HEK293T (cell line): ENCODE results near the gene CYP46A1.
A peak's percentile ranks its signal among the peaks of the same experiment; 100 is the strongest.

Experiments
- CTCF ChIA-PET: fragments of 350-600 bp; formaldehyde crosslinking; extraction: SDS; loops from one replicate; lab custom pipeline; 2021; ENCODE audit warnings: antibody characterized with exemption, inconsistent platforms; lab: Yijun Ruan, JAX
- POLR2A ChIA-PET: fragments of 350-600 bp; formaldehyde crosslinking; extraction: SDS; loops from one replicate; lab custom pipeline; 2020; ENCODE audit warnings: antibody characterized with exemption, inconsistent platforms; lab: Yijun Ruan, JAX
- DNase-seq: peaks from one replicate; pipeline ENCODE4 v3.0.0; 2012; ENCODE audit warnings: mixed read lengths; ENCODE audit errors: extremely low spot score
- ARNT ChIP-seq: fragments of 450-650 bp; IDR thresholded peaks from 2 replicates; pipeline ENCODE4 v1.6.1; 2017; ENCODE audit warnings: mild to moderate bottlenecking
- BHLHE40 ChIP-seq: fragments of 450-650 bp; IDR thresholded peaks from 2 replicates; pipeline ENCODE4 v1.6.1; 2016; ENCODE audit warnings: mild to moderate bottlenecking, moderate library complexity, borderline replicate concordance
- CTBP1 ChIP-seq: fragments of 450-650 bp; IDR thresholded peaks from 2 replicates; pipeline ENCODE4 v1.6.1; 2016; ENCODE audit warnings: borderline replicate concordance
- ELF4 ChIP-seq: fragments of 450-650 bp; IDR thresholded peaks from 2 replicates; pipeline ENCODE4 v1.6.1; 2017; ENCODE audit warnings: antibody characterized with exemption
- FOXA1 ChIP-seq: fragments of 450-650 bp; IDR thresholded peaks from 2 replicates; pipeline ENCODE4 v1.6.1; 2016; ENCODE audit warnings: mild to moderate bottlenecking
- FOXK2 ChIP-seq: fragments of 450-650 bp; IDR thresholded peaks from 2 replicates; pipeline ENCODE4 v1.6.1; 2016; ENCODE audit warnings: mild to moderate bottlenecking
- FOXM1 ChIP-seq: fragments of 450-650 bp; IDR thresholded peaks from 2 replicates; pipeline ENCODE4 v1.6.1; 2017; ENCODE audit warnings: mild to moderate bottlenecking, borderline replicate concordance
- HDGF ChIP-seq: fragments of 450-650 bp; IDR thresholded peaks from 2 replicates; pipeline ENCODE4 v1.6.1; 2017; ENCODE audit warnings: antibody characterized with exemption, borderline replicate concordance
- L3MBTL2 ChIP-seq: fragments of 450-650 bp; conservative IDR thresholded peaks from 2 replicates; pipeline ENCODE4 v1.6.1; 2016; ENCODE audit warnings: mild to moderate bottlenecking
- LEF1 ChIP-seq: fragments of 450-650 bp; IDR thresholded peaks from 2 replicates; pipeline ENCODE4 v1.6.1; 2017; ENCODE audit warnings: mild to moderate bottlenecking, borderline replicate concordance
- NFRKB ChIP-seq: fragments of 450-650 bp; IDR thresholded peaks from 2 replicates; pipeline ENCODE4 v1.6.1; 2016; ENCODE audit warnings: mild to moderate bottlenecking, moderate library complexity
- PKNOX1 ChIP-seq: fragments of 450-650 bp; IDR thresholded peaks from 2 replicates; pipeline ENCODE4 v1.6.1; 2016
- SP1 ChIP-seq: fragments of 450-650 bp; IDR thresholded peaks from 2 replicates; pipeline ENCODE4 v1.6.1; 2017
- SUZ12 ChIP-seq: fragments of 450-650 bp; IDR thresholded peaks from 2 replicates; pipeline ENCODE4 v1.6.1; 2016; ENCODE audit warnings: mild to moderate bottlenecking
- TARDBP ChIP-seq: fragments of 450-650 bp; IDR thresholded peaks from 2 replicates; pipeline ENCODE4 v1.6.1; 2016
- ZNF384 ChIP-seq: fragments of 450-650 bp; IDR thresholded peaks from 2 replicates; pipeline ENCODE4 v1.6.1; 2016

The CYP46A1 gene

GRCh38 chr14:99686557-99687283 lies 2.6 kb downstream of the CYP46A1 start:
- ChIA-PET CTCF (no interaction called here), POLR2A (no interaction called here)
- no peak for TF ChIP-seq CTBP1
- TF ChIP-seq BHLHE40, result no peak
- no peak for TF ChIP-seq ELF4
- TF ChIP-seq L3MBTL2, result no peak
- TF ChIP-seq NFRKB, result no peak
- no peak for TF ChIP-seq LEF1
- DNase-seq, result no peak

DNA sequence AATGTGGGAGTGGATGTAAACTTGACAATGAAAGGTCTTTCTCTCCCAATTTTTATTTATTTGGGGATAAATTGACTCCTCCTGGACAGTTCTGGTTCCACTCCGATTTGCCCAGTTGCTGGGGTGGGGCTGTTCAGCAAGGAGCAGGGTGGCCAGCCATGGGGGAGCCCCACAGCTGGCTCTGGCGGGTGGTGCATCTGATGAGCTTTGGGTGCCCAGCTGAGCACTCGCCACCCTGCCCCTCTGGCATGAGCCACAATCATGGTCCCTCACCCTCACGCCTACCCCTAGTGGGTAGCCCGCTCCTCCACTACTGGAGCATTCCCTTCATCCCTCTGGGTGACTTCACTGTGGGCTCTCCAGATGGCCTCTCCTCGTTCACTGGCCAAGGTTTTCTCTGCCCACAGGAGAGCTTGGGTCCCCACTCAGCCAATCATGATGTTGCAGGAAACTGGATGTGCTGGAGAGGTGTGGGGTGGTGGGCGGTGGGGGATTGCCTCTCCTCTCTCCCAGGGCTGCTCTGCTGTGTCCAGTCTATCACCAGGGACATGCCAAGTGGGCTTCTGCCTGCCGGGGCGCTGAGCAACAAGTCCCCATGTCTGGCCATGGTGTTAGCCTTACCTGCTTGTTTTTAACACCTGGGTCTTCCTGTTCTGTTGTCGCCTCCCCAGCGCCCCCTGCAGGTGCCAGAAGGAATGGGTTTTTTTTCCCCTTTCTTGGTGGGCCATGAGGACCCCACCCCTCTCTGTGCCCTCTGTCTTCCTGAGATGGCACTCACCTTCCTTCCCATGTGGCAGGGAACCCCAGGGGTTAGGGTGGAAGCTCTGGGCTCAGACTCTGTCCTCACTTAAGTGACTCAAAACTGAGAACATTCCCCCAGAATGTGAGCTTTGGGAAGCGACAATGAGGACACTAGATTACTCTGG lies 3.4 kb downstream of the CYP46A1 start:
- POLR2A ChIA-PET, result no interaction called here
- TF ChIP-seq FOXM1 (no peak), FOXA1 (no peak), TARDBP (no peak), SP1 (no peak), ZNF384 (no peak), CTBP1 (no peak), ELF4 (no peak), PKNOX1 (no peak), SUZ12 (no peak), HDGF (no peak), L3MBTL2 (no peak), FOXK2 (no peak), BHLHE40 (no peak), LEF1 (no peak), ARNT (no peak), NFRKB (no peak)
- no peak for DNase-seq
- CTCF ChIA-PET, result interaction anchor here (0.6 to 1.1 kb wide), 8 partner anchors 9 to 212 kb away, joined by 3 to 4 read pairs (median 3); no protein-coding TSS in a partner anchor

DNA sequence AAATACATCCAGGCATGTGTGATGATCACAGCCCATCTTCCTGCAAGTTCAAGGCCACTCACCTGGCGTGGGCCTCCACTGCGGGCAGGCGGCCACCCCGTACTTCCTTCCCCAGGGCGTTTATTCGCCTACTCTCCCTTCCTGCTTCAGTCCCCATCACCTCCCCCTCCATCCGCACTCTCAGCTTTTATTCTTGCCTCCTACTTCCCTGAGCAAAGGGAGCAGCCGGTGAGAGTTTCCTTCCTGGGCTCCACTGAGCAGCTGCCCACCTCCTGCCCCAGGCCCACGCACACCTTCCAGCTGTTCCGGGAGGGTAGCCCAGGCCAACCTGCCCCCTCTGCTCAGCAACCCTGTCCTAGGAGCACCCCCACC lies 4.1 kb downstream of the CYP46A1 start:
- TF ChIP-seq ZNF384, result no peak
- no peak for TF ChIP-seq FOXM1
- no peak for TF ChIP-seq LEF1
- no peak for TF ChIP-seq FOXA1
- no peak for TF ChIP-seq FOXK2
- TF ChIP-seq L3MBTL2, result no peak
- TF ChIP-seq TARDBP, result no peak
- no peak for TF ChIP-seq SP1
- no peak for TF ChIP-seq NFRKB
- TF ChIP-seq PKNOX1, result no peak
- no peak for TF ChIP-seq ELF4
- TF ChIP-seq BHLHE40, result no peak
- TF ChIP-seq HDGF, result no peak
- TF ChIP-seq CTBP1, result no peak
- no peak for DNase-seq
- CTCF ChIA-PET, result interaction anchor here (0.6 to 1.1 kb wide), 7 partner anchors 9 to 213 kb away, joined by 3 to 4 read pairs (median 3); no protein-coding TSS in a partner anchor
- POLR2A ChIA-PET, result no interaction called here

- ChIA-PET POLR2A (no interaction called here), CTCF (interaction anchor here (0.6 to 1.1 kb wide), 7 partner anchors 8 to 213 kb away, joined by 3 to 4 read pairs (median 3); no protein-coding TSS in a partner anchor)
- no peak for DNase-seq
- TF ChIP-seq L3MBTL2, result no peak
- no peak for TF ChIP-seq FOXK2
- no peak for TF ChIP-seq CTBP1
- no peak for TF ChIP-seq SP1
- no peak for TF ChIP-seq ELF4
- no peak for TF ChIP-seq LEF1
These were observed 4.5 kb downstream of the CYP46A1 start for GRCh38 chr14:99688629-99689028.

- ChIA-PET CTCF (no interaction called here), POLR2A (no interaction called here)
- TF ChIP-seq LEF1 (no peak), ELF4 (no peak), NFRKB (no peak), PKNOX1 (no peak), ARNT (no peak), SP1 (no peak), BHLHE40 (no peak), TARDBP (no peak), HDGF (no peak)
- peak; percentile 2 for DNase-seq
These were observed 5.5 kb downstream of the CYP46A1 start for GRCh38 chr14:99689266-99690236.
